Ascending aorta (tissue), 2 donors: ENCODE results near the gene TAS2R1. TPM values are rescaled to one million over a fixed set of nuclear protein-coding genes. Genes with fewer than 3 reads are reported as not detected.

Source experiments
- DNase-seq, 2 donors: peaks; one replicate each; pipeline ENCODE4 v3.0.0-alpha.2; 2019; ENCODE audit warnings: low spot score in 2 of 2
- H3K27ac ChIP-seq, 2 donors: fragments of 200-600 bp; sonication (generic); one replicate each; pipeline ENCODE4 v1.5.1; 2016 to 2017; ENCODE audit warnings: mild to moderate bottlenecking in 1 of 2
- H3K27me3 ChIP-seq: fragments of 200-600 bp; sonication (generic); one replicate; pipeline ENCODE4 v1.5.1; 2017
- H3K36me3 ChIP-seq, 2 donors: fragments of 200-600 bp; sonication (generic); one replicate each; pipeline ENCODE4 v1.5.1; 2016
- H3K4me1 ChIP-seq, 2 donors: fragments of 200-600 bp; sonication (generic); one replicate each; pipeline ENCODE4 v1.5.1; 2016 to 2017; ENCODE audit warnings: mild to moderate bottlenecking in 1 of 2
- H3K4me3 ChIP-seq, 2 donors: fragments of 200-600 bp; sonication (generic); one replicate each; pipeline ENCODE4 v1.5.1; 2016 to 2017; ENCODE audit warnings: mild to moderate bottlenecking in 1 of 2
- H3K9me3 ChIP-seq, 2 donors: fragments of 200-600 bp; sonication (generic); one replicate each; pipeline ENCODE4 v1.5.1; 2016
- CTCF ChIP-seq, 3 experiments: fragments of 200-600 bp in 2 of 3; fragments of 450-650 bp in 1 of 3; sonication (generic) in 2 of 3; IDR thresholded peaks; one replicate each; pipeline ENCODE4 v1.5.1; 2016 to 2019; ENCODE audit warnings: antibody characterized with exemption in 3 of 3, mild to moderate bottlenecking in 1 of 3, moderate library complexity in 1 of 3
- intact Hi-C: fragments of 100-400 bp; cut with DNase I; formaldehyde crosslinking; loops from one replicate; pipeline ENCODE4 v1.15.1; 2023
- total RNA-seq: library from RNA; depleted of rRNA; stranded (reverse); fragments of >200 nt; gene quantifications from one replicate; pipeline ENCODE4 v1.1.0, GENCODE V29; 2016

TAS2R1 gene
- not detected for total RNA-seq

- Histone ChIP-seq H3K36me3 (no peaks in the 10 kb centered on the region), H3K4me3 (no peak within 1 kb of the TSS), H3K4me1 (no peaks in the 10 kb centered on the region), H3K9me3 (peaks cover 0 to 16% of the 10 kb centered on the region in 2 donors), H3K27me3 (no peaks in the 10 kb centered on the region), H3K27ac (no peak within 1 kb of the TSS)
- intact Hi-C loops = no loop called here
- DNase-seq = no peak
- TF ChIP-seq CTCF (IDR thresholded peaks at IDR 0.05) = no peak
These were observed at the start of gene TAS2R1 for GRCh38 chr5:9630251-9630650. TSS of gene TAS2R1 (minus strand) at chr5:9630351. CDS start at chr5:9630032, 319 bp downstream.

GRCh38 chr5:9670371-9670770, 40.2 kb upstream of the TAS2R1 start:
- H3K9me3 ChIP-seq = peaks cover 0 to 6% of the 10 kb centered on the region in 2 donors
- no peak overlapping the region for H3K4me3 ChIP-seq
- H3K4me1 ChIP-seq = no peaks in the 10 kb centered on the region
- H3K27me3 ChIP-seq = no peaks in the 10 kb centered on the region
- intact Hi-C loops = no loop called here
- no peak for TF ChIP-seq CTCF (IDR thresholded peaks at IDR 0.05)
- H3K27ac ChIP-seq = no peak overlapping the region
- no peaks in the 10 kb centered on the region for H3K36me3 ChIP-seq
- no peak for DNase-seq

- Histone ChIP-seq H3K4me1 (no peaks in the 10 kb centered on the region), H3K4me3 (no peak overlapping the region), H3K27me3 (no peaks in the 10 kb centered on the region), H3K27ac (no peak overlapping the region), H3K9me3 (peaks cover 0 to 6% of the 10 kb centered on the region in 2 donors), H3K36me3 (no peaks in the 10 kb centered on the region)
- intact Hi-C loops = no loop called here
- no peak for DNase-seq
- TF ChIP-seq CTCF (IDR thresholded peaks at IDR 0.05) = no peak
These were observed 37.8 kb upstream of the TAS2R1 start for GRCh38 chr5:9667906-9668305.

GRCh38 chr5:9663891-9664290, 33.7 kb upstream of the TAS2R1 start:
- intact Hi-C loops = no loop called here
- Histone ChIP-seq H3K27ac (no peak overlapping the region), H3K4me1 (no peaks in the 10 kb centered on the region), H3K4me3 (no peak overlapping the region), H3K36me3 (no peaks in the 10 kb centered on the region), H3K9me3 (peaks cover 0 to 6% of the 10 kb centered on the region in 2 donors), H3K27me3 (no peaks in the 10 kb centered on the region)
- TF ChIP-seq CTCF (IDR thresholded peaks at IDR 0.05) = no peak
- no peak for DNase-seq

GRCh38 chr5:9661316-9662015, 31.3 kb upstream of the TAS2R1 start:
- H3K4me3 ChIP-seq = no peak overlapping the region
- no peaks in the 10 kb centered on the region for H3K4me1 ChIP-seq
- DNase-seq = no peak
- intact Hi-C loops = no loop called here
- TF ChIP-seq CTCF (IDR thresholded peaks at IDR 0.05) = no peak
- H3K27ac ChIP-seq = no peak overlapping the region
- no peaks in the 10 kb centered on the region for H3K9me3 ChIP-seq
- H3K27me3 ChIP-seq = no peaks in the 10 kb centered on the region
- no peaks in the 10 kb centered on the region for H3K36me3 ChIP-seq
